ENCODE results near the gene PCMT1.
"Not testable (repeated sequence)": the region's sequence is repeated elsewhere in the genome, so short reads cannot be mapped to it uniquely, and the experiment has no call there.

The PCMT1 gene

DNA sequence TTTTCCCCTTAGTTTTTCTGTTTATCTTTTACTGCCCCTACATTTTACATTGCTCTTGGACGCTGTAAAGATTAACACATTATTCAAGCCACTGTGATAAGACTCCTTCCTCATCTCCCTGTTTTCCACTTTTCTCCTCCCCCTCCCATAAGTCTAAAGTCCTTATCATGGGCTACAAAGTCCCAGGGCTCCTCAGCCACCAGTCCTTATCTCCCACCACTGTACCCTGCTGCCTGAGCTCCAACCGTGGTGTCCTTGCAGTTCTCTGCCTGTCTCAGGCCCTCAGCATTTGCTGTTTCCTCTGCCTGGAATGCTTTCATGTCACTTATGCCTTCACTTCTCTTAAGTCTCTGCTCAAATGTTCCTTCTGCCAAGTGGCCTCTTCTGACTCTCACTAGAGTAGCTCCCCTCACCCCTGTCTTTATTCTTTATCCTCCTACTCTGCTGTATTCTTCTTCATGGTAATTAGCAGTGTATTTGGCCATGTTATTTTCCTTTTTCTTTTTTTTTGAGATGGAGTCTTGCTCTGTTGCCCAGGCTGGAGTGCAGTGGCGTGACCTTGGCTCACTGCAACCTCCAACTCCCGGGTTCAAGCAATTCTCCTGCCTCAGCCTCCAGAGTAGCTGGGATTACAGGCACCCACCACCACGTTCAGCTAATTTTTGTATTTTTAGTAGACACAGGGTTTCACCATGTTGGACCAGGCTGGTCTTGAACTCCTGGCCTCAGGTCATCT lies 20.9 kb upstream of the PCMT1 start:
- Mint-ChIP-seq H3K27ac (peak overlapping the region; percentile 95), H3K4me3 (peak overlapping the region; percentile 71), H3K36me3 (ENCODE audit: low read depth) (peaks cover 74% of the 10 kb centered on the region), H3K4me1 (ENCODE audit: low read depth) (peaks cover 31% of the 10 kb centered on the region), H3K27me3 (no peaks in the 10 kb centered on the region), H3K9me3 (no peaks in the 10 kb centered on the region)
- intact Hi-C loops (cut with micrococcal nuclease) = loop anchor here (1.0 to 2.0 kb wide), 2 partner anchors 10 to 18 kb away; partner anchors contain the start of genes LATS1 and NUP43

DNA sequence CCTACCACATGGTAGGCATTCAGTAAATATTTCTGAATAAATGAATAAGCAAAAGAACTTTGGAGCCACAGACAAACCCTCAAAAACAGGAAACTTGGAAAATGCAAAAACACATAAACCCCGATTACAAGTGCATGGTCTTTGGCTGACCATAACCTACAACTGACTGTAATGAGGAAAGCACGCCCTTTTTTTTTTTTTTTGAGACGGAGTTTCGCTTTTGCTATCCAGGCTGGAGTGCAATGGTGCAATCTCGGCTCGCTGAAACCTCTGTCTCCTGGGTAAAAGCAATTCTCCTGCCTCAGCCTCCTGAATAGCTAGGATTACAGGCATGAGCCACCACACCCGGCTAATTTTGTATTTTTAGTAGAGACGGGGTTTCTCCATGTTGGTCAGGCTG lies 19.7 kb upstream of the PCMT1 start:
- H3K9me3 Mint-ChIP-seq = no peaks in the 10 kb centered on the region
- H3K4me1 Mint-ChIP-seq (ENCODE audit: low read depth) = peaks cover 26% of the 10 kb centered on the region
- H3K36me3 Mint-ChIP-seq (ENCODE audit: low read depth) = peaks cover 74% of the 10 kb centered on the region
- peak overlapping the region; percentile 46 for H3K4me3 Mint-ChIP-seq
- intact Hi-C loops (cut with micrococcal nuclease) = loop anchor here (2.0 kb wide), 1 partner anchor 17 kb away; the partner anchor contains the start of gene NUP43
- no peaks in the 10 kb centered on the region for H3K27me3 Mint-ChIP-seq
- peak overlapping the region; percentile 95 for H3K27ac Mint-ChIP-seq

DNA sequence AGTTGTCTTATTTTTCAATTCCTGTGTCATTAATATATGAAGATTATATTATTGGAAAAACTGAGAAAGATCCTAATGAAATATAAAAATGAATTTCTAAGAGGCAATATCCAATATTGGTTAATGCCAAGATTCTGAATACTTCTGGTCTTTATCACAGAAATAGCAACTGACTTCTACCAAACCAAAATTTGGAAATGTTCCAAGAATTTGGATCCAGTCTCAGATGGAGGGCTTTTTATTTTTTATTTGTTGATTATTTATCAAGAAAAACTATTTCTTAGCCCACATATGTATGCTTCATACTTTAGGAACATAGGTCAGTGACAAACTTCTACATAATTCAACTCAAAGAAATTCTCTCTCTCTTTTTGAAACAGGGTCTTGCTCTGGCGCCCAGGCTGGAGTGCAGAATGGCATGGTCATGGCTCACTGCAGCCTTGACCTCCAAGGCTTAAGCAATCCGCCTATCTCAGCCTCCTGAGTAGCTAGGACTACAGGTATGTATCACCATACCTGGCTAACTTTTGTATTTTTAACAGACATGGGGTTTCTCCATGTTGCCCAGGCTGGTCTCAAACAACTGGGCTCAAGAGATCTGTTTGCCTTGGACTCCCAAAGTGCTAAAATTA lies 16.3 kb upstream of the PCMT1 start:
- H3K36me3 Mint-ChIP-seq (ENCODE audit: low read depth) = peaks cover 81% of the 10 kb centered on the region
- H3K4me1 Mint-ChIP-seq (ENCODE audit: low read depth) = peaks cover 17% of the 10 kb centered on the region
- no peak overlapping the region for H3K4me3 Mint-ChIP-seq
- no peaks in the 10 kb centered on the region for H3K9me3 Mint-ChIP-seq
- intact Hi-C loops (cut with micrococcal nuclease) = no loop called here
- no peaks in the 10 kb centered on the region for H3K27me3 Mint-ChIP-seq
- H3K27ac Mint-ChIP-seq = no peak overlapping the region

DNA sequence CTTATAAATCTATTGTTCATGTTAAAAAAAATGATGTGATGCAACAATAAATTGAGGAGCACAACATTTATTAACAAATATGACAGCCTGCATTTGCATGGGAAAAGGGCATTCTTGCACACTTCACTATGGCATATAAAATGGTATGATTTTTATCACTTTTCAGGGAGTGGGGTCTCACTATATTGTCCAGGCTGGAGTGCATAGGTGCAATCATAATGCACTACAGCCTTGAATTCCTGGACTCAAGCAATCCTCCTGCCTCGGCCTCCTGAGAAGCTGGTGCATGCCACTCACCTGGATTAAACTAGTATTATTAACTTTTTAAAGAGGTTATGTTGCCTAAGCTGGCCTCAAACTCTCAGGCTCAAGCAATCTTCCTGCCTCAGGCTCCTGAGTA lies 14.6 kb upstream of the PCMT1 start:
- H3K36me3 Mint-ChIP-seq (ENCODE audit: low read depth) = peaks cover 83% of the 10 kb centered on the region
- H3K4me3 Mint-ChIP-seq = no peak overlapping the region
- H3K27me3 Mint-ChIP-seq = no peaks in the 10 kb centered on the region
- no peaks in the 10 kb centered on the region for H3K4me1 Mint-ChIP-seq (ENCODE audit: low read depth)
- no peaks in the 10 kb centered on the region for H3K9me3 Mint-ChIP-seq
- intact Hi-C loops (cut with micrococcal nuclease) = no loop called here
- H3K27ac Mint-ChIP-seq = no peak overlapping the region

DNA sequence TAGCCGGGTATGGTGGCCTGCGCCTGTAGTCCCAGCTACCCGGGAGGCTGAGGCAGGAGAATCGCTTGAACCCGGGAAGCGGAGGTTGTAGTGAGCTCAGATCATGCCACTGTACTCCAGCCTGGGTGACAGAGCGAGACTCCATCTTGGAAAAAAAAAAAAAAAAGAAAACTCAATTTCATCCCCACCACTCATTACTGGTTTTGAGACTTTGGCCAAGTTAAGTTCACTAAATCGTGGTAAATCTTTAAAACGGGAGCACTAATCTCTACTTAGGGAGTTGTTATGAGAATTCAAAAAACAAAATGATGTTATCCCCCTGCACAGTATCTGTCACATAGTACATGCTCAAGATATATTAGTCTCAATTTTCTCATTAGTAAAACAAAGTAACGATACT lies 4.3 kb upstream of the PCMT1 start:
- H3K4me1 Mint-ChIP-seq (ENCODE audit: low read depth) = peaks cover 18% of the 10 kb centered on the region
- intact Hi-C loops (cut with micrococcal nuclease) = loop anchor here (5.0 kb wide), 1 partner anchor 1647 kb away; the partner anchor contains the start of gene ZBTB2
- H3K9me3 Mint-ChIP-seq, H3K27ac Mint-ChIP-seq, H3K27me3 Mint-ChIP-seq: not testable (repeated sequence)
- H3K4me3 Mint-ChIP-seq = peak overlapping the region; percentile 99
- H3K36me3 Mint-ChIP-seq (ENCODE audit: low read depth) = peaks cover 56% of the 10 kb centered on the region

DNA sequence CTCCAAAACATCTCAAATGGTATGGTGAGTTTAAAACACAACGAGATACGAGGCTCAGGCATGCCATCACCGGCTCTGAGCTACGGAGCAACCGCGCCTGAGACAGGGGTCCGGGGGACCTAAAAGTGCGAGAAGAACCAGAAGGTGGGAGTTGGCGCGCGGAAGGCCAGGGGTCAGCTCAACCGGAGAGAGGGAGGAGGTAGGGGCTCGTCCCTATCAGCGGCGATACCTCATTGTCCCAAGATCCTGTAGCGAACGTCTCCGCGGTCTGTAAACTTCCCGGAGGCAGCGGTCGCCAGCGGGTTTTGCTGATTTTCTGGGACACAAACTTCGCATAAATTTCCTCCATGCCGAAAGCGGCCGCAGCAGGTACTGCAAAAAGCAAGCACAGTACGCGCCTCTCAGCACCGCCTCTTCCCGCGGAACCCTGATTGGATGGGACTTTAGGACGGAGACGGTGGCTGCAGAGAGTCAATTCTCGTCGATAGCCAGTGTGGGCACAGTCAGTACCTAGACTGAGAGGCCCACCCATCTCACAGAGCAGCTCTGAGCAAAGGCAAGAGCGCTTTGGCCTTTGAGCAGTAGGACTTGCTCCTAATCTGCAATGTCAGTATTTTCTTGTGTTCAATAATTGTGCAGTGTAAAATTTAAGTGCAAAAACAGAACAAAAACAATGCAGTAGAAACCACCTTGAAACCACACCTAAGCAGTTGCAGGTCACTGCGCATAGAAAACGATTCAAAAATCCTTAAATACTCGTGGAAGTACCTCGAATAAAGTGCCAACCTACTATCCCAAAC lies 3.2 kb upstream of the PCMT1 start, which contains the start of gene NUP43:
Gene NUP43, minus strand, starts transcription at position 383 of the 800 bp plus-strand sequence. Its CDS starts 34 bp downstream, at position 349.
- Mint-ChIP-seq H3K27me3 (no peaks in the 10 kb centered on the region), H3K36me3 (ENCODE audit: low read depth) (peaks cover 48% of the 10 kb centered on the region), H3K4me3 (peak within 1 kb of the TSS; percentile 99), H3K9me3 (no peaks in the 10 kb centered on the region), H3K27ac (peak within 1 kb of the TSS; percentile 95), H3K4me1 (ENCODE audit: low read depth) (peaks cover 28% of the 10 kb centered on the region)
- intact Hi-C loops (cut with micrococcal nuclease) = loop anchor here (2.0 to 5.0 kb wide), 2 partner anchors 18 to 1646 kb away; partner anchors contain the start of gene ZBTB2

DNA sequence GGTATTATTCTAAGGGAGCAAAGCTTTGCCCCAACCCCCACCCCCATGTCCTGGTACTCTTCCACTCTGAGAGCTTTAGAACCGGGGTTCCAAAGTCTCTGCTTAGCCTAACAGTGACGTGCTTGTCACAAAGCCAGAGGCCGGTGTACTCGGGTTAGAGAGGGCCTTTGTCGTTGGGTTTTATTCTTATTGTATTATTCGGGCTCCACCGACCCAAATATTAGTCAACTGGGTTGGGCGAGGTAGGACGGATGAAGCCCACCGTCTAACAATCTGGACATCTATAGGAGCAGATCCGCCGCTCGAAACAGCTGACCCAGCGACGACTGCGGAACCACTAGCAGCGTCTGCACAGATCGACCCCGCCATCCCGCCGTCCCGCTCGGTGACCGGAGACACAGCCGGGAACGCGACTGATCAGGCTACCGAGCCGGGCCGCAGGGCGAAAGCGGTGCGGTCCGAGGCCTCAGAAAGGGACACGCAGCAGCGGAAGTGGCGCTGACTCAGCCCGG lies 403 bp upstream of the PCMT1 start:
- not testable (repeated sequence) for H3K9me3 Mint-ChIP-seq, H3K27me3 Mint-ChIP-seq
- peak overlapping the region; percentile 94 for H3K27ac Mint-ChIP-seq
- intact Hi-C loops (cut with micrococcal nuclease) = loop anchor here (5.0 kb wide), 1 partner anchor 1643 kb away; the partner anchor contains the start of gene ZBTB2
- peak overlapping the region; percentile 90 for H3K4me3 Mint-ChIP-seq
- peaks cover 20% of the 10 kb centered on the region for H3K36me3 Mint-ChIP-seq (ENCODE audit: low read depth)
- peaks cover 34% of the 10 kb centered on the region for H3K4me1 Mint-ChIP-seq (ENCODE audit: low read depth)

DNA sequence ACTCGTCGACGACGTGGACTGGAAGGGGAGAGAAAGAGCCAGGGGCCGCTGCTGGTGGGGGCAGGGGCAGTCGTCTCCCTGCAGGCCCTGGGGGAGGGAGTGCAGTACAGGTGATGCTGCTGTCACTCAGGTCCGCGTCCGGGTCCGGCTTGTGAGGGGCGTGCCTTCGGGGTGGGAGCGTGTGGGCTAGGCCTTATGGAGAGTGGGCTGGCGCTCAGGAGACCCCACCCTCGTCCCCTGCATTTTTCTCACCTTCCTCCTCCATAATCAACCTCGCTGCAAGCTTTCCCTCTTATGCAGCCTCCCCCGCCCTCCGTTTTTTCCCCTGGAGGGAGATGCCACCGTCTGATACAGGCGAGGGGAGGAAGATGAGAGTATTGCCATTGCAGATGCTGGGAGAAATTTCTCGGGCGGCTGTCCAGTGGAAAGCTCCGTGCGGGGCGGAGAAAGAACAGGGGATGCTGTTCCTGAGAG lies 632 bp downstream of the PCMT1 start:
- H3K9me3 Mint-ChIP-seq = no peaks in the 10 kb centered on the region
- intact Hi-C loops (cut with micrococcal nuclease) = loop anchor here (5.0 kb wide), 1 partner anchor 33 kb away; the partner anchor contains the start of gene LATS1

DNA sequence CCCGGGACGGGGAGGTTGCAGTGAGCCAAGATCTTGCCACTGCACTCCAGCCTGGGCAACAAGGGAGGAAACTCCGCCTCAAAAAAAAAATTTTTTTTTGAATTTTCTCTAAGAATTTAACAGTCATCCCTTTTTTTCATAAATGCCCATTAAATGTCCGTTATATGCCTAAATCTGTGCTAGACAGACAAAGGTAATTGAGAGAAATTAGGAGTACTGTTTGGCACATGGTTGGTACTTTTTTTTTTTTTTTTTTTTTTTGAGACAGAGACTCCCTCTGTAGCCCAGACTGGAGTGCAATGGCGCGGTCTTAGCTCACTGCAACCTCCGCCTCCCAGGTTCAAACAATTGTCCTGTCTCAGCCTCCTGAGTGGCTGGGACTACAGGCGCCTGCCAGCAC lies 1.7 kb downstream of the PCMT1 start:
- peak overlapping the region; percentile 90 for H3K4me3 Mint-ChIP-seq
- H3K36me3 Mint-ChIP-seq (ENCODE audit: low read depth) = peaks cover 19% of the 10 kb centered on the region
- peaks cover 38% of the 10 kb centered on the region for H3K4me1 Mint-ChIP-seq (ENCODE audit: low read depth)
- intact Hi-C loops (cut with micrococcal nuclease) = loop anchor here (5.0 kb wide), 1 partner anchor 34 kb away; the partner anchor contains the start of gene LATS1
- no peaks in the 10 kb centered on the region for H3K27me3 Mint-ChIP-seq
- no peaks in the 10 kb centered on the region for H3K9me3 Mint-ChIP-seq
- H3K27ac Mint-ChIP-seq = peak overlapping the region; percentile 94

More for the DNA sequence above, 632 bp downstream of the PCMT1 start:
- peaks cover 16% of the 10 kb centered on the region for H3K36me3 Mint-ChIP-seq (ENCODE audit: low read depth)
- peaks cover 37% of the 10 kb centered on the region for H3K4me1 Mint-ChIP-seq (ENCODE audit: low read depth)
- H3K27ac Mint-ChIP-seq = peak overlapping the region; percentile 94
- no peaks in the 10 kb centered on the region for H3K27me3 Mint-ChIP-seq
- H3K4me3 Mint-ChIP-seq = peak overlapping the region; percentile 90

DNA sequence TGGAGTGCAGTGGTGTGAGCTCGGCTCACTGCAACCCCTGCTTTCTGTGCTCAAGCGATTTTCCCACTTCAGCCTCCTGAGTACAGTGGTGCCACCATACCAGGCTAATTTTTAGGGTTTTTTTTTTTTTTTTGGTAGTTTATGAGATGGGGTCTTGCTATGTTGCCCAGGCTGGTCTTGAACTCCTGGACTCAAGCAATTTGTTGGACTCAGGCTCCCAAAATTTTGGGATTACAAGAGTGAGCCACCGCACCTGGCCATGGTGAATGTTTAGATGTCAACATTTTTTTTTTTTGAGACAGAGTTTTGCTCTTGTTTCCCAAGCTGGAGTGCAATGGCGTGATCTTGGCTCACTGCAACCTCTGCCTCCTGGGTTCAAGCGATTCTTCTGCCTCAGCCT lies 2.4 kb downstream of the PCMT1 start:
- Mint-ChIP-seq H3K4me3 (peak overlapping the region; percentile 30), H3K4me1 (ENCODE audit: low read depth) (peaks cover 33% of the 10 kb centered on the region), H3K27ac (peak overlapping the region; percentile 94), H3K36me3 (ENCODE audit: low read depth) (peaks cover 21% of the 10 kb centered on the region)
- not testable (repeated sequence) for H3K9me3 Mint-ChIP-seq, H3K27me3 Mint-ChIP-seq
- intact Hi-C loops (cut with micrococcal nuclease) = loop anchor here (5.0 kb wide), 1 partner anchor 35 kb away; the partner anchor contains the start of gene LATS1

DNA sequence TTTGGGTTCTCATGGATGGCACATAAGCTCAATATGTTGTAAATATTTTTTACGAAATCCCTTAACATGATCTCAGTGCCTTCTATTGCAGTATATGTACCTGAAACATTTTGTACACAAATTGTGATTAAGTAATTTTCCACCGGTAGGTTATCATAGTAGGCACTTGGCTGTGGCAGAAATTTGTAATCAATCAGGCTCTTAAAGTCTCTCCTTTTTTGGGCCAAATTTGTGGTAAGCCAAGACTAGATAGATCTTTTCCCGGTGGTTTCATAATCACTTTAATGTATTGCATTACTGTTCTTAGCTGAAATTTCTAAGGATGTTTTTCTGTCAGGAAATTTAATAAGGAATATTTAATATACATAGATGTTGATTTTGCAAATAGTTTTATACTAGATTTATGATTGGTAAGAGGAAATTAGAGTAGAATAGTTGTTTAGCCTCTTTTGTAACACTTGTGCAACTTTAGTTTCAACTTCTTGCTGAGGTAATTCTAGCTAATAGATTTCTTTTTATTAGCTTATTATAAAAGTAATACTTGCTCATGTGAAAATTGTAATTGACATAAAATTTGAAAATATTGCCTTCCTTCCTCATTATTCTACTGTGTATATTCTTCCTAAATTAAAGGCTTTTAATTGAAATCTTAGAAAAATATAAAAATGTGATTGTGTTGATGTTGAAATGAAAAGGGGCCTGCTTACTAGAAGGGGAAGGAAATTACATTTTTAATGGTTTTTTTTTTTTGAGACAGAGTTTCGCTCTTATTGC lies 3.2 kb downstream of the PCMT1 start:
- Mint-ChIP-seq H3K4me3 (no peak overlapping the region), H3K9me3 (no peaks in the 10 kb centered on the region), H3K27ac (peak overlapping the region; percentile 94), H3K4me1 (ENCODE audit: low read depth) (peaks cover 36% of the 10 kb centered on the region), H3K27me3 (no peaks in the 10 kb centered on the region), H3K36me3 (ENCODE audit: low read depth) (peaks cover 21% of the 10 kb centered on the region)
- intact Hi-C loops (cut with micrococcal nuclease) = loop anchor here (5.0 kb wide), 1 partner anchor 35 kb away; the partner anchor contains the start of gene LATS1

DNA sequence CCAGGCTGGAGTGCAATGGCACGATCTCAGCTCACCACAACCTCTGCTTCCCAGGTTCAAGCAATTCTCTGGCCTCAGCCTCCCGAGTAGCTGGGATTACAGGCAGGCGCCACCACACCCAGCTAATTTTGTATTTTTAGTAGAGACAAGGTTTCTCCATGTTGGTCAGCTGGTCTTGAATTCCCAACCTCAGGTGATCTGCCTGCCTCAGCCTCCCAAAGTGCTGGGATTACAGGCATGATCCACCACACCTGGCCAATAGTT lies 3.8 kb downstream of the PCMT1 start:
- Mint-ChIP-seq H3K4me1 (ENCODE audit: low read depth) (peaks cover 36% of the 10 kb centered on the region), H3K36me3 (ENCODE audit: low read depth) (peaks cover 21% of the 10 kb centered on the region), H3K4me3 (peak overlapping the region; percentile 32)
- H3K27ac Mint-ChIP-seq, H3K27me3 Mint-ChIP-seq, H3K9me3 Mint-ChIP-seq: not testable (repeated sequence)
- intact Hi-C loops (cut with micrococcal nuclease) = loop anchor here (5.0 kb wide), 1 partner anchor 36 kb away; the partner anchor contains the start of gene LATS1

DNA sequence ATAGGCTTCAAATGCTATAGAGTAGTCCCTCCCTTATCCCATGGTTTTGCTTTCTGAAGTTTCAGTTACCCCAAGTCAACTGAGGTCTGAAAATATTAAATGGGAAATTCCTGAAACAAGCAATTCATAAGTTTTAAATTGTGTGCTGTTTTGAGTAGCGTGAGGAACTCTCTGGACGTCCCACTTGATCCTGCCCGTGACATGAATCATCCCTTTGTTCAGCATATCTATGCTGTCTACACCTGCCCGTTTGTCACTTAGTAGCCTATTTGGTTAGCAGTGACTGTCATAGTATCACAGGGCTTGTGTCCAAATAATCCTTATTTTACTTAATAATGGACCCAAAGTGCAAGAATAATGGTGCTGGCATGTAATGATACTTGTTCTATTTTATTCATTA lies 5.0 kb downstream of the PCMT1 start:
- H3K27me3 Mint-ChIP-seq = no peaks in the 10 kb centered on the region

More for the DNA sequence above, 5.0 kb downstream of the PCMT1 start:
- H3K4me1 Mint-ChIP-seq (ENCODE audit: low read depth) = peaks cover 36% of the 10 kb centered on the region
- no peak overlapping the region for H3K4me3 Mint-ChIP-seq
- no peaks in the 10 kb centered on the region for H3K9me3 Mint-ChIP-seq
- peaks cover 32% of the 10 kb centered on the region for H3K36me3 Mint-ChIP-seq (ENCODE audit: low read depth)
- H3K27ac Mint-ChIP-seq = no peak overlapping the region
- intact Hi-C loops (cut with micrococcal nuclease) = loop anchor here (5.0 kb wide), 1 partner anchor 37 kb away; the partner anchor contains the start of gene LATS1

All from dendritic cell treated with granulocyte-macrophage colony-stimulating factor and Interleukin-4, amounts not matched to agents 40 ng/mL and 50 ng/mL, for 4 days (primary cell).